IMR-90 (cell line): Measurements from ENCODE around the gene RSBN1L. TPM values are rescaled to one million over a fixed set of nuclear protein-coding genes. Genes with fewer than 3 reads are reported as not detected.

ENCODE experiments used
- ATAC-seq: fragments of 200-7000 bp; cut with Tn5 transposase; 2 replicates; pipeline ENCODE4 v1.9.1; 2020; ENCODE audit warnings: low read depth, mild to moderate bottlenecking, moderate library complexity
- BruUV-seq: library from RNA; stranded (reverse); fragments of 400-500 nt; replicated peaks from 2 replicates; lab custom pipeline; 2021; lab: Mats Ljungman, UMichigan
- CTCF ChIA-PET: fragments of 300-600 bp; formaldehyde crosslinking; extraction: SDS; loops from one replicate; lab custom pipeline; 2021; ENCODE audit warnings: antibody characterized with exemption; lab: Yijun Ruan, JAX
- POLR2A ChIA-PET: fragments of 300-600 bp; sonication (Branson Sonifier 250); formaldehyde crosslinking; loops from one replicate; lab custom pipeline; 2022; ENCODE audit warnings: antibody characterized with exemption; ENCODE audit not compliant: unreplicated experiment; lab: Charles Lee
- DNase-seq: peaks from one replicate; pipeline ENCODE4 v3.0.0; 2013
- H2AFZ ChIP-seq: replicated peaks from 2 replicates; pipeline ENCODE3; 2013; ENCODE audit warnings: low read length, mild to moderate bottlenecking; ENCODE audit not compliant: poor library complexity
- H2AK5ac ChIP-seq: 2 replicates; pipeline ENCODE4 v1.6.1; 2013; ENCODE audit warnings: low read depth, low read length, inconsistent platforms
- H2AK9ac ChIP-seq: replicated peaks from 2 replicates; pipeline ENCODE3; 2013; ENCODE audit warnings: mild to moderate bottlenecking, low read depth, low read length, moderate library complexity; ENCODE audit not compliant: poor library complexity
- H2BK120ac ChIP-seq: 2 replicates; pipeline ENCODE4 v1.6.1; 2013; ENCODE audit warnings: low read depth, low read length, inconsistent platforms
- H2BK15ac ChIP-seq: 3 replicates; pipeline ENCODE4 v1.6.1; 2013; ENCODE audit warnings: low read depth, low read length, inconsistent platforms
- H2BK20ac ChIP-seq: 2 replicates; pipeline ENCODE4 v1.6.1; 2013; ENCODE audit warnings: low read depth, mild to moderate bottlenecking, inconsistent platforms, low read length, moderate library complexity
- H2BK5ac ChIP-seq: 2 replicates; pipeline ENCODE4 v1.6.1; 2013; ENCODE audit warnings: mild to moderate bottlenecking, low read depth, low read length, inconsistent platforms; ENCODE audit not compliant: poor library complexity, severe bottlenecking
- H3K14ac ChIP-seq: replicated peaks from 2 replicates; pipeline ENCODE4 v1.6.1; 2013; ENCODE audit warnings: low read depth, low read length, inconsistent platforms
- H3K18ac ChIP-seq: 2 replicates; pipeline ENCODE4 v1.6.1; 2013; ENCODE audit warnings: low read depth, low read length, control low read depth
- H3K23ac ChIP-seq: 2 replicates; pipeline ENCODE4 v1.6.1; 2013; ENCODE audit warnings: low read depth, low read length, inconsistent platforms
- H3K27ac ChIP-seq: 2 replicates; pipeline ENCODE4 v1.5.1; 2013; ENCODE audit warnings: mild to moderate bottlenecking, control low read depth, low read length; ENCODE audit not compliant: insufficient read depth
- H3K27me3 ChIP-seq: 2 replicates; pipeline ENCODE4 v1.6.1; 2013; ENCODE audit warnings: low read length; ENCODE audit not compliant: control insufficient read depth, insufficient read depth
- H3K36me3 ChIP-seq: 2 replicates; pipeline ENCODE4 v1.6.1; 2013; ENCODE audit warnings: low read length, mixed read lengths; ENCODE audit not compliant: control insufficient read depth, insufficient read depth
- H3K4ac ChIP-seq: 2 replicates; pipeline ENCODE4 v1.6.1; 2013; ENCODE audit warnings: low read depth, low read length, inconsistent platforms
- H3K4me1 ChIP-seq: 2 replicates; pipeline ENCODE4 v1.6.1; 2013; ENCODE audit warnings: low read length, mixed read lengths; ENCODE audit not compliant: control insufficient read depth, insufficient read depth
- H3K4me2 ChIP-seq: 2 replicates; pipeline ENCODE4 v1.6.1; 2013; ENCODE audit warnings: low read depth, mild to moderate bottlenecking, control low read depth, low read length, moderate library complexity
- H3K4me3 ChIP-seq: 2 replicates; pipeline ENCODE4 v1.5.1; 2013; ENCODE audit warnings: low read depth, mild to moderate bottlenecking, control low read depth, low read length, moderate library complexity; ENCODE audit not compliant: insufficient read depth
- H3K56ac ChIP-seq: 2 replicates; pipeline ENCODE4 v1.6.1; 2013; ENCODE audit warnings: low read length, inconsistent platforms; ENCODE audit not compliant: insufficient read depth; ENCODE audit errors: extremely low read depth
- H3K79me1 ChIP-seq, 2 experiments: 2 replicates each; pipeline ENCODE4 v1.6.1; 2013; ENCODE audit warnings: low read length in 2 of 2, inconsistent platforms in 1 of 2, low read depth in 1 of 2
- H3K9ac ChIP-seq: 2 replicates; pipeline ENCODE4 v1.6.1; 2013; ENCODE audit warnings: low read depth, low read length, control low read depth
- H3K9me1 ChIP-seq: 2 replicates; pipeline ENCODE4 v1.6.1; 2013; ENCODE audit warnings: low read length, inconsistent platforms; ENCODE audit not compliant: insufficient read depth
- H3K9me3 ChIP-seq: 2 replicates; pipeline ENCODE4 v1.6.1; 2013; ENCODE audit warnings: low read length; ENCODE audit not compliant: control insufficient read depth, insufficient read depth
- H4K20me1 ChIP-seq: 2 replicates; pipeline ENCODE4 v1.6.1; 2013; ENCODE audit warnings: low read length, inconsistent platforms; ENCODE audit not compliant: insufficient read depth
- H4K5ac ChIP-seq: 2 replicates; pipeline ENCODE4 v1.6.1; 2013; ENCODE audit warnings: mild to moderate bottlenecking, low read depth, low read length, control low read depth
- H4K8ac ChIP-seq, 2 experiments: 2 replicates each; pipeline ENCODE4 v1.6.1; 2013; ENCODE audit warnings: low read depth in 2 of 2, low read length in 2 of 2, control low read depth in 1 of 2, inconsistent platforms in 1 of 2
- H4K91ac ChIP-seq: 2 replicates; pipeline ENCODE4 v1.6.1; 2013; ENCODE audit warnings: low read depth, low read length, inconsistent platforms; ENCODE audit not compliant: insufficient read depth
- MAFK ChIP-seq: IDR thresholded peaks from 2 replicates; pipeline ENCODE4 v1.6.1; 2012; ENCODE audit warnings: low read depth, low read length, improper control_type of control experiment
- RAD21 ChIP-seq: IDR thresholded peaks from 2 replicates; pipeline ENCODE4 v1.6.1; 2012; ENCODE audit warnings: low read length, improper control_type of control experiment
- WGBS, 2 experiments: methylation state at CpG; one replicate each; pipeline versions ENCODE4 v1.1.5 to v1.1.7; 2013; ENCODE audit warnings: missing lambda C conversion rate in 2 of 2; ENCODE audit not compliant: insufficient read length in 1 of 2; ENCODE audit errors: extremely low coverage in 2 of 2; 5-methylcytosine and 5-hydroxymethylcytosine counted together
- dilution Hi-C: fragments of 300-500 bp; cut with HindIII; formaldehyde crosslinking; loops from one replicate; pipeline ENCODE4 v1.14.3; 2018; ENCODE audit warnings: low sequenced_read_pairs; ENCODE audit not compliant: unreplicated experiment
- in situ Hi-C: fragments of 300-500 bp; cut with MboI; formaldehyde crosslinking; loops from 3 replicates; pipeline ENCODE4 v1.14.3; 2019; ENCODE audit warnings: low sequenced_read_pairs, inconsistent platforms, mixed read lengths
- intact Hi-C: fragments of 100-400 bp; cut with micrococcal nuclease; formaldehyde crosslinking; loops from 2 replicates; pipeline ENCODE4 v1.10.0; 2022
- polyA plus RNA-seq, 3 experiments: library from polyadenylated mRNA; depleted of rRNA; stranded (reverse); fragments of >200 nt; gene quantifications; 2 replicates each; pipeline ENCODE4 v1.2.3, GENCODE V29; 2012; ENCODE audit warnings: low replicate concordance in 1 of 3
- total RNA-seq: library from RNA; depleted of rRNA; stranded (reverse); fragments of >200 nt; gene quantifications from 2 replicates; pipeline ENCODE4 v1.2.3, GENCODE V29; 2012

The RSBN1L gene
- total and polyA plus RNA-seq, 2 of the 4 experiments (the other 2 are of a cell fraction) = 7.8 to 14.7 TPM

DNA sequence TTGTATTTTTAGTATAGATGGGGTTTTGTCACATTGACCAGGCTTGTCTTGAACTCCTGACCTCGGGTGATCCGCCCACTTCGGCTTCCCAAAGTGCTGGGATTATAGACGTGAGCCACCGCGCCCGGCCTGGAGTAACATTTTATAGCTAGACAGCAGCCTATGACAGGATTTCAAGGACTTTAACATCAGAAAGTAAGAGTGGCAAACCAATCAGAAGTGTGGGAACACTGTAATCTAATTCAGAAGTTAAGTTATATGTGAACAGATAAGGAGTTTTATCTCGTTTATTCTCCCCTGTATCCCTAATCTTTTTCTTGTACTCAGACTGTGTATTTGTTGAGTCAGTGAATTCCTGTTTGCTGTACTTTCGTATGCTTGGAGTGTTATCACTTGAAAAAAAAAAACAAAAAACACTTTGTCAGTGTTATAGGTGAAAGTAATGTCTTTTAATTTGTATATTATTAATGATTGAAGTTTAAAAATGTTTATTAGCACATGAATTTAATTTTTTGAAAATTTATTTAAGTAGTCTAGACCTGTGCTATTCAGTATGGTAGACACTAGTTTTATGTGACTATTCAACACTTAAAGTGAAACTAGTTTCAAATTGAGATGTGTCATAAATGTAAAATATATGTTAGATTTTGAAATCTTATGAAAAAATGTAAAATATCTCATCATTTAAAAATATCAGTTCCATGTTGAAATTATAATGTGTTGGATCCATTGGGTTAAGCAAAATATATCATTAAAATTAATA, 38.6 kb downstream of the RSBN1L start:
- Histone ChIP-seq H3K4me1 (peaks cover 6% of the 10 kb centered on the region; the same call in 1 of the 2 replicates), H3K9me3 (no peaks in the 10 kb centered on the region), H3K4me3 (no peak overlapping the region), H3K4ac (no peak overlapping the region), H3K18ac (no peak overlapping the region), H3K56ac (no peak overlapping the region), H3K79me1 (peaks cover 10 to 59% of the 10 kb centered on the region in 2 experiments; a peak in 3 of 4 replicates), H2AK5ac (no peak overlapping the region), H4K20me1 (peaks cover 34% of the 10 kb centered on the region; the same call in 1 of the 2 replicates), H2AFZ (no peak overlapping the region), H3K9ac (no peak overlapping the region), H4K8ac (no peak overlapping the region), H3K23ac (no peak overlapping the region), H4K91ac (no peak overlapping the region), H3K14ac (no peak overlapping the region), H2BK15ac (no peak overlapping the region), H2BK20ac (no peak overlapping the region), H3K9me1 (peaks cover 3% of the 10 kb centered on the region; the same call in 1 of the 2 replicates), H3K27ac (no peak overlapping the region), H2BK5ac (no peak overlapping the region), H3K4me2 (no peak overlapping the region), H2AK9ac (no peak overlapping the region), H3K36me3 (peaks cover 2% of the 10 kb centered on the region; the same call in 1 of the 2 replicates), H2BK120ac (no peak overlapping the region), H4K5ac (no peak overlapping the region), H3K27me3 (no peaks in the 10 kb centered on the region)
- ChIA-PET CTCF (no interaction called here), POLR2A (no interaction called here)
- dilution Hi-C loops (no loop called here), intact Hi-C loops (loop anchor here (5.0 kb wide), 1 partner anchor 38 kb away; the partner anchor contains the start of gene RSBN1L), in situ Hi-C loops (no loop called here)
- WGBS, 2 experiments = 100% methylated on average over 1 of the region's 9 CpGs; no CpG with 5 or more reads in 1 of the 2 experiments
- no TSS peak for BruUV-seq
- no peak for DNase-seq
- TF ChIP-seq MAFK (peak; percentile 26; the same call in 1 of the 2 replicates), RAD21 (no peak)
- no peak for ATAC-seq
